GM21723 (cell line): ENCODE measurements around the gene AGBL4.
"Not testable (repeated sequence)": the region's sequence is repeated elsewhere in the genome, so short reads cannot be mapped to it uniquely, and the experiment has no call there.

Experiments
- ATAC-seq: cut with Tn5 transposase; IDR thresholded peaks from one replicate; pipeline ENCODE4 v1.9.1; 2021; ENCODE audit warnings: mild to moderate bottlenecking, moderate library complexity; ENCODE audit not compliant: unreplicated experiment

AGBL4 gene

DNA sequence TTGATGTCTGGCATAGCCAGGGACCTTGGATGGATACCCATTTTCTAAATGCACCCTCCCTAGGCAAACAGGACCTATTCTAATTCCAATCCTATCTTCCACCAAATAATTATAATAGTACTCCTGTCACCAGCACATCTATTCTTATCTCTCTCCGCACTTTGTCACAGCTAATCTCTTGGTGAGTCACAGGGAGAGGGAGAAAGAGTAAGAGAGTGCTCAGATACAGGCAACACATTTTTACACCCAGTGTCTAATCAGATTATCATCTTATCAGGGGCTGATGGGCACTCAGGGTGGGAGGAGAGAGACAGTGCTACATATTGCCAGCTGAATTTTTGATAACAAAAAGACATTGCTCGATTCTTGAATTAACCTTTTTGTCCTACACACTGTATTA, 972.1 kb downstream of the AGBL4 start:
- ATAC-seq: no peak

DNA sequence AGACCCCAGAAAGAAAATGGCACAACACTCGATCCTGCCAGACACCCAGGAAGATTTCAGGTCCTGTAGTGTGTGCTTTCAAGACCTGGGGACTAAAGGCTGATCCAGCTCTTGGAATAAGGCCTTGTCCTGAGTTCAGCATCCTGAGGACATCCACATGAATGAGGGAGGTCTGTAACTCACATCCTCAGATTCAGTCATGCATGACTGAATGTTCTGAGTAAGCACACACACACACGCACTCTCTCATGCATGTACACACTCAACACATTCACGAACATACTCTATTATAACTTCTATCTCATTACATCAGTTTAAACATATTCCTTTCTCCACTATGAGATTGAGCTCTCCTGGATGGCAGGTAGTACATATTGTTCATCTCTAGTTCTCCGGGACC, 973.7 kb downstream of the AGBL4 start:
- ATAC-seq: no peak

DNA sequence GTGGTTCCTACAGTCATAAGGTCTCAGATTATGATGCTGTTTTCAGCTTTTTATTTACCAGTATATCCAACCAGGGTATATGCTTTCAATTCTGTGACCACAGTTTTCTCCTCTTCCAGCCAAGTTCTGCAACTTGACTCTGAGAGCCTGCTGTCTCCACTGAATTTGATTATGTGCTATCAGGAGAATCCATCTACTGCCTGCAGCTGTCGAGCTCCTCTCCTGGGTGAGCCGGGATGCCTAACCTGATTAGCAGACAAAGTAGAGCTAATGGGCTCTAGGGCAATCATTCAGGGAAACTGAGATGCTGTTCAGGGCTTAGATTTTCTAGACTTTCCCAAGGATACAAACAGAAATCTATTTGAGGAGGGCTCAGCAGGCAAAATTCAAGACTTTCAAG, 975.6 kb downstream of the AGBL4 start:
- no peak for ATAC-seq

GRCh38 chr1:49046305-49046704, 977.4 kb downstream of the AGBL4 start:
- ATAC-seq: no peak

- no peak for ATAC-seq
These were observed 978.4 kb downstream of the AGBL4 start for GRCh38 chr1:49045371-49045770.

DNA sequence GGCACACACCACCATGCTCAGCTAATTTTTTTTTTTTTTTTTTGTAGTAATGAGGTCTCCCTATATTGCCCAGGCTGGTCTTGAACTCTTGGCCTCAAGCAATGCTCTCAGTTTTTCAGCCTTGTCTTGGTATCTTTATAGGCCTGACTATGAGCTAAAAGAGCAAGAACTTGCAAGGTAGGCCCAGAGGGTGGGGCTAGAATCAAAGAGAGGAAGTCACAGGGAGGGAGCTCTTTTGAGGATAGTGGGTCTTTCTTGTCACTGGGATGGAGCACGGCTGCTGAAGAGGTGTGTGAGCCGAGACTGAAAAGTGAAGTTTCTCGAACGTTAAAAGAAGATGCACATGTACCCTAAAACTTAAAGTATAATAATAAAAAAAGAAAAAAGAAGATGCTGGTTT, 987.1 kb downstream of the AGBL4 start:
- ATAC-seq: no peak

GRCh38 chr1:49028396-49028795, 995.4 kb downstream of the AGBL4 start:
- no peak for ATAC-seq

GRCh38 chr1:49026230-49026811, 997.4 kb downstream of the AGBL4 start:
- no peak for ATAC-seq

DNA sequence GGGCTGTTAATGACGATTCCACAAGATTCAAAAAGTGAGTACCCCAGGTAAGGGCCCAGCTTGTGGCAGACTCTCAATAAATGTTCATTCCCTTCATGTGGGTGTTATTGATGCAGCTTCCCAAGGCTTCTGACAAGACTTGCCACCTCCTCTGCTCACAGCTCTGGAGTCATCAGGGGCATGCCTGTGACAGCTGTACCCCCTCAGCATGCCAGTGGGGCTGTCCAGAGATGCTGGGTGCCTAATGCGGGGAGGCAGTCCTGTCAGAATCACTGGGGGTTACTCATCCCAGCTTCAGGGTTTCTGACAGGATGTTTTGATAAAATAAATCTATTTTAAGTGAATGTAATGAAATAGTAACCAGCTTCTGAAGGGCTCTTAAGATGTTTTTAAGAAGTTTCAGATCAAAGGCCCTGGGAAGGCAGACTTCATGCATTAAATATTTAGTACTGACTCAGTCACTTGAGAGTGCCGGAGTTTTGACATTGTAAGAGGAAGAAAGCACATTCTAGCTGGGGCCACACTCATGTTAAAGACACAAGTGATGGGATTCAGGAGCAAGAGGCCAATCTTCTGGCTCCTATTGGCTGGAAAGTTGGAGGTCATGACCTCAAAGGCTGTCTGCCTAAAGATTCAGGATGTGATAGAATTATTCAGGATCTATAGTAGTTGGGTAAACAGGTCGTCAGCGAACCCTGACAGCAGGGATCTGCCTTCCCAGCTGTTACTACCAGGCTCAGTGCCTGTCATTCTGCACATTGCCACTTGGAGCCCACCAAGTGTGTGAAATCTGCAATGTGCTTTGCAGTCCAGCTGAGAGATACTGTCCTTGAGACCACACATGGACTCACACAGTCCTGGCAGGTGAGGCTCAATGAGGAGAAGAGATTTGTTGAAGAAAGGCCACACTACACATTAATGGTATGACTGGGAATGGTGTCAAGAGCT, 1007.5 kb downstream of the AGBL4 start:
- no peak for ATAC-seq

- ATAC-seq: no peak
These were observed 1010.7 kb downstream of the AGBL4 start for GRCh38 chr1:49013079-49013478.

- ATAC-seq: not testable (repeated sequence)
These were observed 1020.8 kb downstream of the AGBL4 start for GRCh38 chr1:49002981-49003380.

GRCh38 chr1:48999321-48999720, 1024.4 kb downstream of the AGBL4 start:
- ATAC-seq: no peak

DNA sequence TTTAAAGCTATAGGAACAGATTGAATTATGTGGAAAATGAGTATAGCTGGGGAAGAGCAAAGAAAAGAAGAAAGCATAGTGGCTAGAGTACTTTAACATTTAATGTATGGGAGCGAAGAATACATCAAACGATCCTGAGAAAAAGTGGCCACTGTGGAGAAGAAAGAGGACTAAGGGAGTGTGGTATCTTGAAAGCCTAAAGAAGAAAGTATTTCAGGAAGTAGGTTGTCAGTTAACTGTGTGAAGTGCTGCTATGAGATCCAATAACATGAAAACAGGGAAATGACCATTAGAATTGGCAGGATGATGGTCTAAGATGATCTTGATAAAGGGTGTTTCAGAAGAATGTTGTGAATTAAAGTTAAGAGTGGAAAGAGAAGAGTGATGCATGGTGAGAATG, 1027.4 kb downstream of the AGBL4 start:
- ATAC-seq: no peak

DNA sequence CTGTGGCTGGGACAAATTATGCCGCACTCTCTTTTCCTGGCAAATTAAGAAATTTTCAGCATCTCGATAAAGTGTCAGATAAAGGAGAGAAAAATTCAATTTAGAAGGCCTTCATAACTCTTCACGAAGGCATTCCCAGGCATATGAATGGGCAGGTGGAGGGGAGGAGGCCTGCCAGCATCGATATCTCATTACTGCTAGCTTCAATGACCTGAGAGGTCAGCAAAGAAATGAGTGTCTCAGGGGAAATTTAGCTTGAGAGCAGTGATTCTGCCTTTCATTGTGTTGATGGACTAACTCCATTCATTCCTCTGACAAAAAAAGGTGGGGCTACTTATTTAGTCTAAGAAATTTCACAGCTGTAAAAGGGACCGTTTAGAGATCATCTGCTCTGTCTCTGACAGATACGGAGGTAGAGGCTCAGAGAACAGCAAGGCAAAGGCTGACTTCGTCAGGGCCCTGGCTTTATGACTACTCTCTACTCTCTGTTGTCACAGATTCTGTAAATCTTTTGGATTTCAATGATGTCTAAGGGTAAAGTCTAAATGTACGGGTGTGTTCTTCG, 1035.0 kb downstream of the AGBL4 start:
- ATAC-seq: no peak

DNA sequence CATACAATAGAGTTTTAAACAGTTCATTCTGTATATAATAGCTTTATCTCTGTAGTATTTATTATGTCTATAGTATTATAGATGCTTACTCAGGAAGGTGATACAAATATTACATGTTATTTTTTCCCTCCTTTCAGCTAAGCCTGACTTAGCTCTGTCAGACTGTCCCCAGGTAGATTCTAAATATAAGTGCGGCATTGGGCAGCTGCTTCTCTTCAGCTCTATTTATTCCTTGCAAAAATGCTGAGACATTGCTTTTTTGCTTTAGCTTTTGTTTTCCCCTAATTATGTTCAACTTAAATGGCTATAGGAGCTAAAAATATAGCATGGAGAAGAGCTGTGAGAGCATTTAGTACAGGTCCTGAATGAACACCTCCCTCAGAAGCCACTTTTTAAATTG, 1043.8 kb downstream of the AGBL4 start:
- ATAC-seq: no peak

DNA sequence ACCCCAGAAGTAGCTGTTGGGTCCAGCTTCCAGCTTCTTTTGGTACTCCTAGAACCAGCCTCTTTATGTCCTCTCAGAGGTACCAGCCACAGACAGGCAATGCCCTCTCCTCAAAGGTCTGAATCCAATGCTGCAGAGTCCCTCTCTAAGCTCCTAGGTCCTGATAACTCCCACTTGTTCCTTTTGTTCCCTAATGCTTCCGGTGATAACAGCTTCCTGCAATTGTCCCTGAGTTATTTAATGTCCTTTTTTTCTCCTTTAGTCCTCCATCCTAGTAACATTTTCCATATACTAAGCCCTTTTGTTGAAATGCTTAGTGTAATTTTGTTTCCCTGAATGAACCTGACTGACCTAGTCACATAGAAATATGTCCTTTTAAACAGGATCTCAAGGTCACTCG, 1045.3 kb downstream of the AGBL4 start:
- ATAC-seq: no peak

DNA sequence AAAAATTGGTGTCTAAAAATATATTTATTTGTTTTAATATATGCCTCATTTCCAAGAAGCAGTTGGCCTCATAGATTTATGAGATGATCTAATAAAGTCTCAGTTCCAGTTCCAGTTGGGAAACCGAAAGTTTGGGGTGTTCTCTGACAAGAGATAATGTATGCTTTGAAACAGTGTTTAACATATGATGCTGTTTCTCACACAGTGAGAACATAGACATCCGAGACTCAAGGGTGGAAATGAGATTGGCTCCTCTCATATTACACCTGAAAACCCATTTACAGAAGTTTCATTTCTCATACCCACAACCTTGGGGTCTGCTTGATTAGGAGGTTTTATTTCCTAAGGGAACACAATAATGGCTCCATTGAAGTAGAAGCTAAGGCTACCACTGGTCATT, 1046.5 kb downstream of the AGBL4 start:
- no peak for ATAC-seq

GRCh38 chr1:48969971-48970370, 1053.8 kb downstream of the AGBL4 start:
- ATAC-seq: no peak

DNA sequence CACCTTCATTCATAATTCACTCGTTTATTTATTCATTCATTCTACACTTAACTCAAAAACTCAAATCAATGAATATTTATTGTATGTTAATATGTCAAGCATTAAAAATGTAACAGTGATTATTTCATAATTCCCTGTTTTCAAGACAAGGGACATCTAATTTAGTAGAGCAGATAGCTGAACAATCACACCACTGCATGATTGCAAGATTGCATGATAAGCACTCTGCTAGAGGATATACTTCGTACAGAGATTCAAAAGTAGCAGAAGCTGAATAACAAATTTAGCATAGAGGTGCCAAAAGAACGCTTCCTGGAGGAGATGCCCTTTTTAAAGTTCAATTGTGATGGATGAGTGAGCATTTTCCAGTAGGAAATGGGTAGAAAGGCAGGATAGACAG, 1056.4 kb downstream of the AGBL4 start:
- ATAC-seq: no peak

- ATAC-seq: no peak
These were observed 1057.2 kb downstream of the AGBL4 start for GRCh38 chr1:48966583-48966982.

DNA sequence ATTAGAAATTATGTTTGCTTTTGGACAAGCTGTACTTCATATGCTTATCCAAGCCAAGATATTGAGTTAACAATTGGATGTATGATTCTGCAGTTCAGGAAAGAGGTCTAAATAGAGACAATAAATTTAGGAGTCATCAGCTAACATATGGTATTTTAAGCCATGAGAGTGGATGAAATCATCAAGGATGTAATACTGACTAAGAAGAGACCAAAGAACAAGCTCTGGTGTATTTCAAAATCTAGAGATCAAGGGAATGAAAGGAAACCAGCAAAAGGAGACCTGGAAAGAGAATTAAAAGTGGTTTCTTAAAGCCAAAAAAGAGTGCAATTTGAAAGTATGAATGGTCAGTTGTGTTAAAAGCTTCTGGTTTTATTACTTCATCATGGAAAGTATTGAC, 1063.4 kb downstream of the AGBL4 start:
- ATAC-seq: no peak

DNA sequence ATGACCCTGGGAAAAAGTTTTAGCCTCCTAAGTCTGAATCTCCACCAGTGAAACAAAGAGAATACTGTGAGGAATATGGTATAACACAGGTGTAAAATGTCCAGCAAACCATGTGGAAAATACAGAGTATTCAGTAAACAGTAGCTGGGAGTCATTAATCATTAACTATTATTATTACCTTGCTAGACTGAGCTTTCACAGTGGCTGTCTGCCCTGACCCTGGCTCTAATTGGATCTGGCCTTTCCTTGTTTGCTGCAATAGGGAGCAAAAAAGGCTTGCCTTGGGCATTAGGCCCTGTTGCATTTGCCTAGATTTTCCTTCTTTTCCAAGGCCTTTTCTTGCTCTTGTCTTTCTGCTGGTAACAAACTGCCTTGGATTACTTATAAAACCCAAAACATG, 1068.0 kb downstream of the AGBL4 start:
- no peak for ATAC-seq
